ENCODE data around the gene CASKIN2.

DNA sequence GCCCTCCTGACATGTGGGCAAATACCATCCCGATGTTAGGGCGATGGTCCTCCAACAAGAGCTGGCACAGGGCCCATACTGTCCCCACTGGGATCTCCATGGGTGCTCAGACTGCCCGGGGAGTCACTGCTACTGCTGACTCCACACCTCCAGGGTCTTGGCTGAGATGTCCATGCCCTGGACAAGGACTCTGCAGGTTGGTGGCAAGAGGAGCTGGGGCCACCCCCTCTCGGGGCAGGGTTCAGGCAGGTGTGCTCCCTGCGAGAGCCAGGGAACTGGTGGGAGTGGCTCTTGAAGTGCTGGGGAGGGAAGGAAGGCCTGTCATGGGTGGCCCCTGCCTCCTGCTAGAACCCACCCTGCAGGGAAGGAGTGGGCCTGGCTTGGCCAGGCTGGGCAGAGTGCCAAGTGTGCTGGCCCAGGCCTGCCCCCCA is 6.4 kb downstream of the CASKIN2 start:
- TF ChIP-seq, protein P1, sequence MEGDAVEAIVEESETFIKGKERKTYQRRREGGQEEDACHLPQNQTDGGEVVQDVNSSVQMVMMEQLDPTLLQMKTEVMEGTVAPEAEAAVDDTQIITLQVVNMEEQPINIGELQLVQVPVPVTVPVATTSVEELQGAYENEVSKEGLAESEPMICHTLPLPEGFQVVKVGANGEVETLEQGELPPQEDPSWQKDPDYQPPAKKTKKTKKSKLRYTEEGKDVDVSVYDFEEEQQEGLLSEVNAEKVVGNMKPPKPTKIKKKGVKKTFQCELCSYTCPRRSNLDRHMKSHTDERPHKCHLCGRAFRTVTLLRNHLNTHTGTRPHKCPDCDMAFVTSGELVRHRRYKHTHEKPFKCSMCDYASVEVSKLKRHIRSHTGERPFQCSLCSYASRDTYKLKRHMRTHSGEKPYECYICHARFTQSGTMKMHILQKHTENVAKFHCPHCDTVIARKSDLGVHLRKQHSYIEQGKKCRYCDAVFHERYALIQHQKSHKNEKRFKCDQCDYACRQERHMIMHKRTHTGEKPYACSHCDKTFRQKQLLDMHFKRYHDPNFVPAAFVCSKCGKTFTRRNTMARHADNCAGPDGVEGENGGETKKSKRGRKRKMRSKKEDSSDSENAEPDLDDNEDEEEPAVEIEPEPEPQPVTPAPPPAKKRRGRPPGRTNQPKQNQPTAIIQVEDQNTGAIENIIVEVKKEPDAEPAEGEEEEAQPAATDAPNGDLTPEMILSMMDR (IDR thresholded peaks at IDR 0.05): no peak
- TF ChIP-seq POLR2A (IDR thresholded peaks at IDR 0.05): no peak
